A673 (cell line): ENCODE measurements around the gene GAB4.

Experiments used
- EZH2 ChIP-seq: fragments of 200-600 bp; sonication (generic); IDR thresholded peaks from 2 replicates; pipeline ENCODE4 v1.6.1; 2017; ENCODE audit warnings: borderline replicate concordance, low read depth, mild to moderate bottlenecking, mixed read lengths, antibody characterized with exemption, low read length; ENCODE audit not compliant: poor library complexity, severe bottlenecking
- TF ChIP-seq, protein P1 (sequence below): fragments of 300-800, 200-600 bp; sonication (generic); conservative IDR thresholded peaks from 2 replicates; pipeline ENCODE4 v1.5.1; 2017; ENCODE audit warnings: low read depth, mild to moderate bottlenecking, antibody characterized with exemption, low read length, moderate library complexity, mixed read lengths

DNA sequence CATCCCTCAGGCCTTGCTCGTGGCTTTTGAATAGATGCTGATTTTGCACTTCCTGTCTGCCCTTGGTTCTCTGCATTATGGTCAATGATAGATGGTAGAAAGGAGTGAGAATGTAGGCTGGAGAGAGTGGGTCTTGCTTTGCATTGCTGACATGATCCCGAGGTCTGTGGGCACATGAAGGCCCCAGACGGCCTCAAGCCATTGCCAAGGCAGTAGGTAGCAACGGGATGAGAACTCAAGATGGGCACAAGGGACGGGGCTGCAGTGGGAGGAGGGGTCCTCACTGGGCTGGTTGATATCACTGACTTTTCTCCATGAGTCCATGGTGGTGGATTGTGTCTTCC is 54.0 kb downstream of the GAB4 start:
- TF ChIP-seq, protein P1, sequence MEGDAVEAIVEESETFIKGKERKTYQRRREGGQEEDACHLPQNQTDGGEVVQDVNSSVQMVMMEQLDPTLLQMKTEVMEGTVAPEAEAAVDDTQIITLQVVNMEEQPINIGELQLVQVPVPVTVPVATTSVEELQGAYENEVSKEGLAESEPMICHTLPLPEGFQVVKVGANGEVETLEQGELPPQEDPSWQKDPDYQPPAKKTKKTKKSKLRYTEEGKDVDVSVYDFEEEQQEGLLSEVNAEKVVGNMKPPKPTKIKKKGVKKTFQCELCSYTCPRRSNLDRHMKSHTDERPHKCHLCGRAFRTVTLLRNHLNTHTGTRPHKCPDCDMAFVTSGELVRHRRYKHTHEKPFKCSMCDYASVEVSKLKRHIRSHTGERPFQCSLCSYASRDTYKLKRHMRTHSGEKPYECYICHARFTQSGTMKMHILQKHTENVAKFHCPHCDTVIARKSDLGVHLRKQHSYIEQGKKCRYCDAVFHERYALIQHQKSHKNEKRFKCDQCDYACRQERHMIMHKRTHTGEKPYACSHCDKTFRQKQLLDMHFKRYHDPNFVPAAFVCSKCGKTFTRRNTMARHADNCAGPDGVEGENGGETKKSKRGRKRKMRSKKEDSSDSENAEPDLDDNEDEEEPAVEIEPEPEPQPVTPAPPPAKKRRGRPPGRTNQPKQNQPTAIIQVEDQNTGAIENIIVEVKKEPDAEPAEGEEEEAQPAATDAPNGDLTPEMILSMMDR, result no peak
- no peak for TF ChIP-seq EZH2
